GM23338 (cell line): Measurements from ENCODE around the gene ZBTB26. TPM values are rescaled to one million over a fixed set of nuclear protein-coding genes. Genes with fewer than 3 reads are reported as not detected.

Experiments used
- CREB1 ChIP-seq: fragments of 250-450 bp; sonication (Bioruptor Pico); IDR thresholded peaks from 2 replicates; pipeline ENCODE4 v1.5.0; 2020; ENCODE audit warnings: low read depth, mild to moderate bottlenecking, moderate library complexity
- EZH2 ChIP-seq: fragments of 200-600 bp; sonication (generic); IDR thresholded peaks from one replicate; pipeline ENCODE4 v1.8.0; 2017; ENCODE audit warnings: antibody characterized with exemption, mild to moderate bottlenecking, low read depth; ENCODE audit not compliant: unreplicated experiment
- EZH2phosphoT487 ChIP-seq: fragments of 200-600 bp; sonication (generic); IDR thresholded peaks from one replicate; pipeline ENCODE4 v1.8.1; 2018; ENCODE audit warnings: antibody characterized with exemption; ENCODE audit not compliant: unreplicated experiment
- JUNB ChIP-seq: IDR thresholded peaks from one replicate; pipeline ENCODE4 v1.6.1; 2016; ENCODE audit warnings: antibody characterized with exemption; ENCODE audit not compliant: unreplicated experiment
- POLR2AphosphoS5 ChIP-seq: IDR thresholded peaks from 2 replicates; pipeline ENCODE4 v1.6.1; 2016; ENCODE audit warnings: antibody characterized with exemption, low read depth
- STAT1 ChIP-seq: IDR thresholded peaks from one replicate; pipeline ENCODE4 v1.6.1; 2016; ENCODE audit warnings: antibody characterized with exemption; ENCODE audit not compliant: unreplicated experiment
- ZNF114 ChIP-seq: fragments of 250-450 bp; sonication (Bioruptor Pico); IDR thresholded peaks from 2 replicates; pipeline ENCODE4 v1.5.0; 2020; ENCODE audit warnings: mild to moderate bottlenecking, moderate library complexity
- ZNF331 ChIP-seq: fragments of 250-450 bp; sonication (Bioruptor Pico); IDR thresholded peaks from 2 replicates; pipeline ENCODE4 v1.5.0; 2020; ENCODE audit warnings: low read depth, mild to moderate bottlenecking, moderate library complexity
- ZNF462 ChIP-seq: fragments of 250-450 bp; sonication (Bioruptor Pico); IDR thresholded peaks from 2 replicates; pipeline ENCODE4 v1.5.0; 2020; ENCODE audit warnings: mild to moderate bottlenecking, moderate library complexity
- polyA plus RNA-seq: library from polyadenylated mRNA; unstranded; fragments of >200 nt; fragmentation: Nextera tagmentation; extraction: Ambion mirVana; gene quantifications from 2 replicates; pipeline ENCODE4 v1.2.1, GENCODE V29; 2016
- total RNA-seq: library from RNA; depleted of rRNA; stranded (reverse); fragments of >200 nt; shearing (Covaris generic); gene quantifications from 2 replicates; pipeline ENCODE4 v1.2.3, GENCODE V29; 2014
- TF ChIP-seq, protein P1 (sequence below): IDR thresholded peaks from 2 replicates; pipeline ENCODE4 v1.6.1; 2016; ENCODE audit warnings: antibody characterized with exemption
- TF ChIP-seq, protein P2 (sequence below): IDR thresholded peaks from one replicate; pipeline ENCODE4 v1.6.1; 2018; ENCODE audit warnings: antibody characterized with exemption; ENCODE audit not compliant: unreplicated experiment

Gene ZBTB26
- total and polyA plus RNA-seq, 2 experiments from 2014 or later, result 3.0 to 9.0 TPM

GRCh38 chr9:122936883-122937282 is 5.6 kb upstream of the ZBTB26 start (continued):
- TF ChIP-seq ZNF462 (CRISPR knock-in tag) (no peak), CREB1 (CRISPR knock-in tag) (no peak), EZH2phosphoT487 (no peak), ZNF114 (no peak), JUNB (no peak), STAT1 (no peak), EZH2 (no peak), POLR2AphosphoS5 (no peak), ZNF331 (CRISPR knock-in tag) (no peak)
- TF ChIP-seq, protein P1, sequence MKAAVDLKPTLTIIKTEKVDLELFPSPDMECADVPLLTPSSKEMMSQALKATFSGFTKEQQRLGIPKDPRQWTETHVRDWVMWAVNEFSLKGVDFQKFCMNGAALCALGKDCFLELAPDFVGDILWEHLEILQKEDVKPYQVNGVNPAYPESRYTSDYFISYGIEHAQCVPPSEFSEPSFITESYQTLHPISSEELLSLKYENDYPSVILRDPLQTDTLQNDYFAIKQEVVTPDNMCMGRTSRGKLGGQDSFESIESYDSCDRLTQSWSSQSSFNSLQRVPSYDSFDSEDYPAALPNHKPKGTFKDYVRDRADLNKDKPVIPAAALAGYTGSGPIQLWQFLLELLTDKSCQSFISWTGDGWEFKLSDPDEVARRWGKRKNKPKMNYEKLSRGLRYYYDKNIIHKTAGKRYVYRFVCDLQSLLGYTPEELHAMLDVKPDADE, result no peak
- TF ChIP-seq, protein P2, sequence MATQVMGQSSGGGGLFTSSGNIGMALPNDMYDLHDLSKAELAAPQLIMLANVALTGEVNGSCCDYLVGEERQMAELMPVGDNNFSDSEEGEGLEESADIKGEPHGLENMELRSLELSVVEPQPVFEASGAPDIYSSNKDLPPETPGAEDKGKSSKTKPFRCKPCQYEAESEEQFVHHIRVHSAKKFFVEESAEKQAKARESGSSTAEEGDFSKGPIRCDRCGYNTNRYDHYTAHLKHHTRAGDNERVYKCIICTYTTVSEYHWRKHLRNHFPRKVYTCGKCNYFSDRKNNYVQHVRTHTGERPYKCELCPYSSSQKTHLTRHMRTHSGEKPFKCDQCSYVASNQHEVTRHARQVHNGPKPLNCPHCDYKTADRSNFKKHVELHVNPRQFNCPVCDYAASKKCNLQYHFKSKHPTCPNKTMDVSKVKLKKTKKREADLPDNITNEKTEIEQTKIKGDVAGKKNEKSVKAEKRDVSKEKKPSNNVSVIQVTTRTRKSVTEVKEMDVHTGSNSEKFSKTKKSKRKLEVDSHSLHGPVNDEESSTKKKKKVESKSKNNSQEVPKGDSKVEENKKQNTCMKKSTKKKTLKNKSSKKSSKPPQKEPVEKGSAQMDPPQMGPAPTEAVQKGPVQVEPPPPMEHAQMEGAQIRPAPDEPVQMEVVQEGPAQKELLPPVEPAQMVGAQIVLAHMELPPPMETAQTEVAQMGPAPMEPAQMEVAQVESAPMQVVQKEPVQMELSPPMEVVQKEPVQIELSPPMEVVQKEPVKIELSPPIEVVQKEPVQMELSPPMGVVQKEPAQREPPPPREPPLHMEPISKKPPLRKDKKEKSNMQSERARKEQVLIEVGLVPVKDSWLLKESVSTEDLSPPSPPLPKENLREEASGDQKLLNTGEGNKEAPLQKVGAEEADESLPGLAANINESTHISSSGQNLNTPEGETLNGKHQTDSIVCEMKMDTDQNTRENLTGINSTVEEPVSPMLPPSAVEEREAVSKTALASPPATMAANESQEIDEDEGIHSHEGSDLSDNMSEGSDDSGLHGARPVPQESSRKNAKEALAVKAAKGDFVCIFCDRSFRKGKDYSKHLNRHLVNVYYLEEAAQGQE, result no peak
